Glutamatergic neuron (in vitro differentiated cells): ENCODE measurements around the gene PEAK1. TPM values are rescaled to one million over a fixed set of nuclear protein-coding genes. Genes with fewer than 3 reads are reported as not detected.

Experiments
- DNase-seq: peaks from one replicate; pipeline ENCODE4 v3.0.0; 2022
- H3K27ac Mint-ChIP-seq: one replicate; pipeline ENCODE4 v1.8.0; 2020; ENCODE audit warnings: mild to moderate bottlenecking, mixed read lengths, inconsistent platforms; ENCODE audit not compliant: unreplicated experiment
- H3K27me3 Mint-ChIP-seq: one replicate; pipeline ENCODE4 v1.8.0; 2020; ENCODE audit warnings: mild to moderate bottlenecking, moderate library complexity, mixed read lengths, inconsistent platforms; ENCODE audit not compliant: unreplicated experiment
- H3K36me3 Mint-ChIP-seq: one replicate; pipeline ENCODE4 v1.8.0; 2020; ENCODE audit warnings: mild to moderate bottlenecking, mixed read lengths, inconsistent platforms; ENCODE audit not compliant: unreplicated experiment
- H3K4me1 Mint-ChIP-seq: one replicate; pipeline ENCODE4 v1.8.0; 2020; ENCODE audit warnings: mild to moderate bottlenecking, low read depth, mixed read lengths, inconsistent platforms; ENCODE audit not compliant: unreplicated experiment
- H3K4me3 Mint-ChIP-seq: one replicate; pipeline ENCODE4 v1.8.0; 2020; ENCODE audit warnings: mild to moderate bottlenecking, mixed read lengths, inconsistent platforms; ENCODE audit not compliant: unreplicated experiment
- H3K9me3 Mint-ChIP-seq: one replicate; pipeline ENCODE4 v1.8.0; 2020; ENCODE audit warnings: mild to moderate bottlenecking, moderate library complexity, mixed read lengths, inconsistent platforms; ENCODE audit not compliant: unreplicated experiment
- total RNA-seq: library from RNA; stranded (reverse); fragmentation: NEBNext Ultra II Directional; extraction: Animal tissue kit (Norgen Biotek cat#: 25700); gene quantifications from one replicate; pipeline ENCODE4 v1.2.1, GENCODE V29; 2021; ENCODE audit not compliant: unreplicated experiment
- TF ChIP-seq, protein P1 (sequence below): fragments of 200-600 bp; sonication (generic); IDR thresholded peaks from one replicate; pipeline ENCODE4 v1.5.0; 2021; ENCODE audit not compliant: partially characterized antibody, unreplicated experiment

PEAK1 gene
- total RNA-seq, 1 donor from 2014 or later = 110 TPM

DNA sequence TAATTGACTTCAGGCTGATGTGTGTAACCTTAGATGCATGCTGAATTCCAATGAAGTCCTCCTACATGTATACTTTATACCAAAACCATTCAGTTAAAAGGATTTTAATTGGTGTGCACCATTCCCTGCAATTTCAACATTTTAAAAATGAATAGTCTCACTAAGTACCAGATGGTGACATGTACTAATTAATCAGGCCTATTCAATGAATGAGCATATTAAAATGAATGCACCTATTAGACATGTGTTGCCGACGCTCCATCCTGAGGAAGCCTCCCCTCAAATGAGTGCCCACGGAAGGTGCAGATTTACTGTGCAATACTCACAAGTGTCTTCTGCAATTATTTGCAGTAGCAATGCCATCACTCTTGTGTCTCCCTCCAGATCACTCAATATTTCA lies 224.3 kb downstream of the PEAK1 start:
- H3K27ac Mint-ChIP-seq = no peak overlapping the region
- H3K9me3 Mint-ChIP-seq = peaks cover 2% of the 10 kb centered on the region
- no peak overlapping the region for H3K4me3 Mint-ChIP-seq
- H3K36me3 Mint-ChIP-seq = peaks cover 13% of the 10 kb centered on the region
- peaks cover 4% of the 10 kb centered on the region for H3K4me1 Mint-ChIP-seq
- TF ChIP-seq, protein P1, sequence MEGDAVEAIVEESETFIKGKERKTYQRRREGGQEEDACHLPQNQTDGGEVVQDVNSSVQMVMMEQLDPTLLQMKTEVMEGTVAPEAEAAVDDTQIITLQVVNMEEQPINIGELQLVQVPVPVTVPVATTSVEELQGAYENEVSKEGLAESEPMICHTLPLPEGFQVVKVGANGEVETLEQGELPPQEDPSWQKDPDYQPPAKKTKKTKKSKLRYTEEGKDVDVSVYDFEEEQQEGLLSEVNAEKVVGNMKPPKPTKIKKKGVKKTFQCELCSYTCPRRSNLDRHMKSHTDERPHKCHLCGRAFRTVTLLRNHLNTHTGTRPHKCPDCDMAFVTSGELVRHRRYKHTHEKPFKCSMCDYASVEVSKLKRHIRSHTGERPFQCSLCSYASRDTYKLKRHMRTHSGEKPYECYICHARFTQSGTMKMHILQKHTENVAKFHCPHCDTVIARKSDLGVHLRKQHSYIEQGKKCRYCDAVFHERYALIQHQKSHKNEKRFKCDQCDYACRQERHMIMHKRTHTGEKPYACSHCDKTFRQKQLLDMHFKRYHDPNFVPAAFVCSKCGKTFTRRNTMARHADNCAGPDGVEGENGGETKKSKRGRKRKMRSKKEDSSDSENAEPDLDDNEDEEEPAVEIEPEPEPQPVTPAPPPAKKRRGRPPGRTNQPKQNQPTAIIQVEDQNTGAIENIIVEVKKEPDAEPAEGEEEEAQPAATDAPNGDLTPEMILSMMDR = no peak
- H3K27me3 Mint-ChIP-seq = no peaks in the 10 kb centered on the region
- DNase-seq = no peak

DNA sequence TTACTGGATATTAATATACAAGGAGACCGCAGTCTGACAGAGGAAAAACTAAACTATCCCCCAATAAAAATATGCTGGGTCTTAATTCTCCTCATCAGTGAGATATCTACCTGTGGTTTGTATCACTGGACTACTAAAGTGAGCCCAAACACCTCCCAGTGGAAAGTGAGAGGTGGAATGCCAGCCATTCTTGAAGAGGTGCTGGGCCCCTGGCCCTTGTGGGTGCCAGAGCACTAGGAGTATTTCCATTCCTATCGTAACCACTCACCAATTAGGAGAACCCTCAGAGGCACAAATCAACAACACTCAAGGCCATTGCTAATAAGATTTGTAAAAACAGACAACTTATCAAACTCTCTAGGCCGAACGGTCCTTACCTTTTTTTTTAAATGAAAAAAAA lies 227.5 kb downstream of the PEAK1 start:
- TF ChIP-seq, protein P1 = no peak
- no peaks in the 10 kb centered on the region for H3K27me3 Mint-ChIP-seq
- H3K4me1 Mint-ChIP-seq = peaks cover 4% of the 10 kb centered on the region
- H3K4me3 Mint-ChIP-seq = no peak overlapping the region
- H3K36me3 Mint-ChIP-seq = no peaks in the 10 kb centered on the region
- no peak for DNase-seq
- no peaks in the 10 kb centered on the region for H3K9me3 Mint-ChIP-seq
- H3K27ac Mint-ChIP-seq = no peak overlapping the region

DNA sequence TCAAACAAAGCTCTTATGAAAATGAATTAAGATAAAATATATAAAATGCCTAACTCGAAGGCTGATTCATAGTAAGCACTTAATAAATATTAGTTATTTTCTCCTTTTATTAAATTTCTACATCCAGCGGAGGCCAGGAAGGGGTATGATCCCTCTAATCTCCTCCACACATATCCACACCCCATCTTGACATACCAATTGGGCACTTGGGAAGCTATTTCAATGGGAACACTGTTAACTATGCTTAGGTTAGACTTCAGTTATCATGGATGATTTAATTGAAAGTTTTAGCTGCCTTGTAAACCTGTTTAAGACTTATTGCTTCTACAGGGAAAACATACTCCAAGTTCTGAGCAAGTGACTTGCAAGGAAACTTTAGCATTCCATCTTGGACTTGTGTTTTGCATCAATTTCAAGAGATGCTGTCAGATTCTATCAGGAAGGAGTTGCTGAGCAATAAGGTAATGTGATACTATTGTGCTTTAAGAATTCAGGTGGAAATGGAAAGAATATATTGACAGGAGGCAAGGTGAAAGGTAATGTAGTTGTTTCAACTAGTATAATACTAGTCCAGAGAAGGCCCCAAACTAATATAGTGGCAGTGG lies 228.6 kb downstream of the PEAK1 start:
- H3K27ac Mint-ChIP-seq = no peak overlapping the region
- peaks cover 7% of the 10 kb centered on the region for H3K4me1 Mint-ChIP-seq
- H3K4me3 Mint-ChIP-seq = no peak overlapping the region
- TF ChIP-seq, protein P1 = no peak
- no peaks in the 10 kb centered on the region for H3K27me3 Mint-ChIP-seq
- no peak for DNase-seq
- H3K36me3 Mint-ChIP-seq = no peaks in the 10 kb centered on the region
- H3K9me3 Mint-ChIP-seq = no peaks in the 10 kb centered on the region

DNA sequence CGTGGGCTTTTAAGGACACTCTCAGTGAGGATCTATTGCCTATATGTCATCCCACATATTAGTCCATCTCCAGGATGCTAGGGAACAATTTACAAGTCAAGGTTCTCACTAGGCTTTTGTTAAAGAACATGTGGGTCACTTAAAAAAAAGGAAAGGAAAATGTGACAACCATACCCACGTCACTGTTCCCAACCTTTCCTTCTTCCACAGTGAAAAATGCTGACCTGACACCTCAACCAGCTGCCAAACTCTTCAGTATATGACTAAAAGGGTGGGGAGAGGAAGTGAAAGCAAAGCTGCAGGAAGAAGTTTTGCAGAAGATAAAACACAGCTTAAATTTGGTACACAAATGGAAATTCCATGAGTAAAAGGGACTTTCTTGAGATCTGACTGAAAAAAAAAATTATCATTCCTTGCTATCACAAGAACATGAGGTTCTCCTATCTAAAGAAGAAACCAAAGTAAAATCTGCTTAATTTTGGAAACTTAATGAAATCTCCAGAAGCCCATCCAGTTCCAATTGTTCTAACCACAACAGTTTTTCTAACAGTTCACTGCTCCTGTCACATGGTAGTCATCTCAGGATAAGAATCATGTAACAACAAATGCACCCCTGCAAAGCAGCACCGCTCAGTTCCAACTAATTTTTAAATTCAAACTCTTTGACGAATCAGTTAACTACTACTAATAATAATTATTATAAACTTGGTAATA lies 232.0 kb downstream of the PEAK1 start:
- no peak for DNase-seq
- H3K27me3 Mint-ChIP-seq = no peaks in the 10 kb centered on the region

DNA sequence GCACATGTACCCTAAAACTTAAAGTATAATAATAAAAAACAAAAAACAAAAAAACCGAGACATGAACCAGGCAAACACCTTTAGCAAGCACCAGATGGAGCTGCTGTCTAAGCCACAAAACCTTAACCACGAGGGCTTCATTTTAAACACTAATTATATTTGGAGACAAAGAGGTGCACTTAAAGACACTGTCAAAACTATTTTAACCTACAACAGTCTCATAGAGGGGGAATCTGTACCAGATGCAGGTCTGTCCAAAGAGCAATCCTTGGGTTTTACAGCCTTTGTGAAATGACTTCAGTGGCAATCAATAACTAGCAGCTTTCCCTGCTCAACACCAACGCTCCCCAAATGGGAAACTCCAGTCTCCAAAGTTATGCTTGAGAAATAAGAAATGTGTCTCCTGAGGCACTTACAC lies 233.3 kb downstream of the PEAK1 start:
- DNase-seq = no peak

More for the DNA sequence above, 232.0 kb downstream of the PEAK1 start:
- Mint-ChIP-seq H3K27ac (no peak overlapping the region), H3K4me1 (peaks cover 3% of the 10 kb centered on the region), H3K9me3 (no peaks in the 10 kb centered on the region), H3K4me3 (peak overlapping the region; percentile 10), H3K36me3 (no peaks in the 10 kb centered on the region)
- TF ChIP-seq, protein P1 = no peak

More for the DNA sequence above, 233.3 kb downstream of the PEAK1 start:
- H3K27me3 Mint-ChIP-seq = no peaks in the 10 kb centered on the region
- no peak overlapping the region for H3K4me3 Mint-ChIP-seq
- TF ChIP-seq, protein P1 = no peak
- H3K27ac Mint-ChIP-seq = no peak overlapping the region
- no peaks in the 10 kb centered on the region for H3K9me3 Mint-ChIP-seq
- no peaks in the 10 kb centered on the region for H3K36me3 Mint-ChIP-seq
- peaks cover 3% of the 10 kb centered on the region for H3K4me1 Mint-ChIP-seq
